HepG2 (cell line): Measurements from ENCODE around the gene PRKCE. TPM values are rescaled to one million over a fixed set of nuclear protein-coding genes. Genes with fewer than 3 reads are reported as not detected.

Experiments
- ATAC-seq: fragments of 200-7000 bp; cut with Tn5 transposase; 3 replicates; pipeline ENCODE4 v1.9.1; 2020; ENCODE audit warnings: mild to moderate bottlenecking, moderate library complexity
- BruUV-seq: library from RNA; stranded (reverse); fragments of 400-500 nt; replicated peaks from 2 replicates; lab custom pipeline; 2021; lab: Mats Ljungman, UMichigan
- CTCF ChIA-PET: fragments of 300-600 bp; formaldehyde crosslinking; extraction: SDS; loops from one replicate; lab custom pipeline; 2021; ENCODE audit warnings: low total read pairs, inconsistent platforms, low intra/inter-chr PET ratio; lab: Yijun Ruan, JAX
- POLR2A ChIA-PET: fragments of 350-600 bp; sonication (Branson Sonifier 250); formaldehyde crosslinking; loops from one replicate; lab custom pipeline; 2020; ENCODE audit warnings: antibody characterized with exemption, inconsistent platforms; lab: Yijun Ruan, JAX
- DNase-seq: peaks from one replicate; pipeline ENCODE4 v3.0.0-alpha.2; 2015; ENCODE audit warnings: low spot score
- FAIRE-seq: peaks from 3 replicates; lab custom pipeline; 2011; peaks lifted over from hg19 to GRCh38; lab: Jason Lieb, UNC
- H2AFZ ChIP-seq: one replicate; pipeline ENCODE4 v1.6.1; 2011; ENCODE audit warnings: low read length, inconsistent platforms
- H3K27ac ChIP-seq: fragments of 300-600 bp; 3 replicates; pipeline ENCODE4 v1.8.0; 2011; ENCODE audit warnings: mixed run types, mild to moderate bottlenecking, mixed read lengths, low read length, inconsistent platforms; ENCODE audit not compliant: insufficient read depth; ENCODE audit errors: extremely low read length
- H3K27me3 ChIP-seq, 2 experiments: fragments of 200-600 bp in 1 of 2; 2 replicates in 1 of 2; 3 replicates in 1 of 2; pipeline versions ENCODE4 v1.6.0 to v1.8.0; 2011; ENCODE audit warnings: low read length in 2 of 2, mild to moderate bottlenecking in 2 of 2, moderate library complexity in 2 of 2, inconsistent platforms in 1 of 2; ENCODE audit not compliant: insufficient read depth in 2 of 2, control insufficient read depth in 1 of 2
- H3K36me3 ChIP-seq, 2 experiments: fragments of 200-600 bp in 1 of 2; replicated peaks in 1 of 2; 2 replicates in 1 of 2; 3 replicates in 1 of 2; pipeline versions ENCODE4 v1.5.1 to v1.8.0; 2011; ENCODE audit warnings: low read length in 2 of 2, inconsistent platforms in 1 of 2; ENCODE audit not compliant: insufficient read depth in 2 of 2, control insufficient read depth in 1 of 2
- H3K4me1 ChIP-seq: 2 replicates; pipeline ENCODE4 v1.5.1; 2012; ENCODE audit warnings: low read length, inconsistent platforms; ENCODE audit not compliant: insufficient read depth
- H3K4me2 ChIP-seq: 2 replicates; pipeline ENCODE4 v1.6.0; 2011; ENCODE audit warnings: low read depth, low read length, inconsistent platforms
- H3K4me3 ChIP-seq, 3 experiments: fragments of 200-600 bp in 1 of 3; sonication (generic), shearing (Covaris generic) in 1 of 3; replicated peaks in 1 of 3; 2 replicates each; pipeline ENCODE4 v1.5.1; 2011 to 2016; ENCODE audit warnings: low read length in 3 of 3, inconsistent platforms in 2 of 3, low read depth in 2 of 3, mild to moderate bottlenecking in 2 of 3, control low read depth in 1 of 3, mixed read lengths in 1 of 3; ENCODE audit not compliant: insufficient read depth in 1 of 3
- H3K79me2 ChIP-seq: one replicate; pipeline ENCODE4 v1.6.1; 2011; ENCODE audit warnings: low read length, inconsistent platforms; ENCODE audit not compliant: insufficient read depth
- H3K9ac ChIP-seq: 2 replicates; pipeline ENCODE4 v1.6.0; 2011; ENCODE audit warnings: mild to moderate bottlenecking, low read depth, low read length, inconsistent platforms; ENCODE audit not compliant: insufficient read depth
- H3K9me3 ChIP-seq: 2 replicates; pipeline ENCODE4 v1.5.1; 2012; ENCODE audit warnings: mild to moderate bottlenecking, low read length
- H4K20me1 ChIP-seq: 2 replicates; pipeline ENCODE4 v1.6.0; 2011; ENCODE audit warnings: inconsistent platforms, mild to moderate bottlenecking, low read length, moderate library complexity; ENCODE audit not compliant: insufficient read depth
- ASH2L ChIP-seq: fragments of 300-600, 200-600 bp; sonication (generic); IDR thresholded peaks from 2 replicates; pipeline ENCODE4 v1.7.0; 2017; ENCODE audit warnings: low read depth, mild to moderate bottlenecking, moderate library complexity, mixed read lengths, low read length; ENCODE audit not compliant: insufficient read length
- CEBPB ChIP-seq: IDR thresholded peaks from 2 replicates; pipeline ENCODE4 v1.6.1; 2011; ENCODE audit warnings: low read depth, low read length, improper control_type of control experiment, borderline replicate concordance
- JDP2 ChIP-seq: sonication (generic); formaldehyde crosslinking; IDR thresholded peaks from 2 replicates; pipeline ENCODE4 v1.8.1; 2022; ENCODE audit warnings: missing genetic modification reagents, borderline replicate concordance
- KLF6 ChIP-seq: IDR thresholded peaks from 2 replicates; pipeline ENCODE4 v1.8.0; 2016; ENCODE audit warnings: missing biosample characterization, missing genetic modification reagents
- NKX3-1 ChIP-seq: sonication (generic); formaldehyde crosslinking; IDR thresholded peaks from 2 replicates; pipeline ENCODE4 v1.5.0; 2020; ENCODE audit warnings: missing genetic modification reagents
- POGZ ChIP-seq: sonication (generic); formaldehyde crosslinking; IDR thresholded peaks from 2 replicates; pipeline ENCODE4 v1.4.0; 2020; ENCODE audit warnings: mild to moderate bottlenecking, missing genetic modification reagents
- PTBP1 ChIP-seq: fragments of 200-400 bp; formaldehyde crosslinking; IDR thresholded peaks from 2 replicates; pipeline ENCODE4 v1.6.1; 2018; ENCODE audit warnings: low read length, low read depth; ENCODE audit not compliant: poor library complexity, severe bottlenecking
- SALL1 ChIP-seq: sonication (generic); formaldehyde crosslinking; IDR thresholded peaks from 2 replicates; pipeline ENCODE4 v1.8.0; 2022; ENCODE audit warnings: mild to moderate bottlenecking, missing genetic modification reagents
- SMARCE1 ChIP-seq: fragments of 450-650 bp; IDR thresholded peaks from 2 replicates; pipeline ENCODE4 v1.6.1; 2017; ENCODE audit warnings: borderline replicate concordance
- ZBTB1 ChIP-seq: sonication (generic); formaldehyde crosslinking; IDR thresholded peaks from 2 replicates; pipeline ENCODE4 v1.4.0; 2020; ENCODE audit warnings: missing genetic modification reagents, borderline replicate concordance
- ZSCAN29 ChIP-seq: sonication (generic); formaldehyde crosslinking; conservative IDR thresholded peaks from 2 replicates; pipeline ENCODE4 v1.4.0; 2020; ENCODE audit warnings: mild to moderate bottlenecking, missing genetic modification reagents
- WGBS: methylation state at CpG from one replicate; pipeline ENCODE4 v1.1.6; 2017; ENCODE audit warnings: low lambda C conversion rate; 5-methylcytosine and 5-hydroxymethylcytosine counted together
- in situ Hi-C: cut with HindIII; loops from 2 replicates; pipeline ENCODE4 v1.10.0; 2017; ENCODE audit warnings: low pct_unique_long_range_greater_than_20kb; ENCODE audit not compliant: extremely low pct_ligation_motif_present
- intact Hi-C: fragments of 100-400 bp; cut with micrococcal nuclease; formaldehyde crosslinking; loops from one replicate; pipeline ENCODE4 v1.10.0; 2022; ENCODE audit not compliant: unreplicated experiment
- polyA plus RNA-seq, 8 experiments: library from polyadenylated mRNA; depleted of rRNA in 3 of 8; stranded (reverse) in 7 of 8; unstranded in 1 of 8; fragments of >200 nt; fragmentation: Illumina TruSeq in 4 of 8; extraction: Trizol in 4 of 8; gene quantifications; 2 replicates each; pipeline versions ENCODE4 v1.2.1 to v1.2.3, GENCODE V29; 2011 to 2016; ENCODE audit warnings: low read depth in 4 of 8, missing spikeins in 1 of 8, mixed read lengths in 1 of 8; ENCODE audit not compliant: insufficient read depth in 1 of 8
- total RNA-seq, 5 experiments: library from RNA; depleted of rRNA; stranded (reverse); fragments of >200 nt; fragmentation: Illumina TruSeq; extraction: Trizol; gene quantifications; 2 replicates each; pipeline ENCODE4 v1.2.3, GENCODE V29; 2016; ENCODE audit warnings: low read depth in 1 of 5
- TF ChIP-seq, protein P1 (sequence below): sonication (generic); formaldehyde crosslinking; IDR thresholded peaks from 2 replicates; pipeline ENCODE4 v1.5.0; 2020; ENCODE audit warnings: missing genetic modification reagents

Gene PRKCE
- total and polyA plus RNA-seq, 2 of the 13 experiments (the other 11 are each of a cell fraction or from before 2014, with no cell fraction given): 1.0 to 3.9 TPM

- H3K27me3 ChIP-seq: no peaks in the 10 kb centered on the region
- no peak for FAIRE-seq
- no peak overlapping the region for H3K9ac ChIP-seq
- 70% methylated on average over 2 of the region's 2 CpGs for WGBS
- H3K4me2 ChIP-seq: no peak overlapping the region
- POLR2A ChIA-PET: no interaction called here
- no peak for DNase-seq
- intact Hi-C loops: no loop called here
- H3K9me3 ChIP-seq: no peaks in the 10 kb centered on the region
- BruUV-seq: no TSS peak
- no peak overlapping the region for H3K4me3 ChIP-seq
- no peaks in the 10 kb centered on the region for H3K79me2 ChIP-seq
- TF ChIP-seq SALL1 (CRISPR knock-in tag) (no peak), PTBP1 (no peak), JDP2 (CRISPR knock-in tag) (no peak), CEBPB (no peak), ZSCAN29 (CRISPR knock-in tag) (no peak), SMARCE1 (no peak), NKX3-1 (no peak), ZBTB1 (no peak), POGZ (CRISPR knock-in tag) (no peak), KLF6 (no peak), ASH2L (no peak)
- TF ChIP-seq, protein P1, sequence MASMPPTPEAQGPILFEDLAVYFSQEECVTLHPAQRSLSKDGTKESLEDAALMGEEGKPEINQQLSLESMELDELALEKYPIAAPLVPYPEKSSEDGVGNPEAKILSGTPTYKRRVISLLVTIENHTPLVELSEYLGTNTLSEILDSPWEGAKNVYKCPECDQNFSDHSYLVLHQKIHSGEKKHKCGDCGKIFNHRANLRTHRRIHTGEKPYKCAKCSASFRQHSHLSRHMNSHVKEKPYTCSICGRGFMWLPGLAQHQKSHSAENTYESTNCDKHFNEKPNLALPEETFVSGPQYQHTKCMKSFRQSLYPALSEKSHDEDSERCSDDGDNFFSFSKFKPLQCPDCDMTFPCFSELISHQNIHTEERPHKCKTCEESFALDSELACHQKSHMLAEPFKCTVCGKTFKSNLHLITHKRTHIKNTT (CRISPR knock-in tag): no peak
- TF ChIP-seq, all 625 proteins: peak for 0
- no peaks in the 10 kb centered on the region for H3K36me3 ChIP-seq
- no peaks in the 10 kb centered on the region for H4K20me1 ChIP-seq
- no peak overlapping the region for H3K27ac ChIP-seq
- H2AFZ ChIP-seq: no peak overlapping the region
- in situ Hi-C loops: no loop called here
- CTCF ChIA-PET: no interaction called here
- no peak for ATAC-seq
- H3K4me1 ChIP-seq: no peaks in the 10 kb centered on the region
Measured at GRCh38 chr2:45885171-45885621, 233.7 kb downstream of the PRKCE start.
